Caco-2 (cell line): ENCODE measurements around the gene TMEM174. TPM values are rescaled to one million over a fixed set of nuclear protein-coding genes. Genes with fewer than 3 reads are reported as not detected.

Experiments
- BruUV-seq: library from RNA; stranded (reverse); fragments of 400-500 nt; replicated peaks from 2 replicates; lab custom pipeline; 2021; lab: Mats Ljungman, UMichigan
- CTCF ChIA-PET: fragments of 300-600 bp; sonication (Branson Sonifier 250); formaldehyde crosslinking; loops from one replicate; lab custom pipeline; 2022; ENCODE audit warnings: antibody characterized with exemption; lab: Charles Lee
- POLR2A ChIA-PET: fragments of 300-600 bp; sonication (Branson Sonifier 250); formaldehyde crosslinking; loops from one replicate; lab custom pipeline; 2022; ENCODE audit warnings: antibody characterized with exemption; lab: Charles Lee
- DNase-seq, 2 experiments: peaks; one replicate each; pipeline versions ENCODE4 v3.0.0 to v3.0.0-alpha.2; 2020 to 2022
- H3K27me3 ChIP-seq: replicated peaks from 2 replicates; pipeline ENCODE4 v1.6.0; 2011; ENCODE audit warnings: low read length; ENCODE audit not compliant: control insufficient read depth, insufficient read depth
- H3K36me3 ChIP-seq: 2 replicates; pipeline ENCODE4 v1.5.1; 2011; ENCODE audit warnings: low read length; ENCODE audit not compliant: control insufficient read depth, insufficient read depth
- H3K4me1 ChIP-seq: fragments of 250-450 bp; sonication (Bioruptor Pico); 2 replicates; pipeline ENCODE4 v1.5.1; 2020; ENCODE audit warnings: mild to moderate bottlenecking
- H3K4me3 ChIP-seq: 2 replicates; pipeline ENCODE4 v1.5.1; 2011; ENCODE audit warnings: low read depth, mild to moderate bottlenecking, control low read depth, low read length
- H3K9me3 ChIP-seq: fragments of 250-450 bp; sonication (Bioruptor Pico); 2 replicates; pipeline ENCODE4 v1.5.1; 2020; ENCODE audit warnings: mild to moderate bottlenecking, moderate library complexity
- H3K27ac Mint-ChIP-seq: one replicate; pipeline ENCODE4 v1.8.0; 2022; ENCODE audit warnings: mixed read lengths; ENCODE audit not compliant: unreplicated experiment
- H3K27me3 Mint-ChIP-seq: one replicate; pipeline ENCODE4 v1.8.0; 2022; ENCODE audit warnings: mixed read lengths; ENCODE audit not compliant: insufficient read depth, unreplicated experiment
- H3K36me3 Mint-ChIP-seq: one replicate; pipeline ENCODE4 v1.8.0; 2022; ENCODE audit warnings: mild to moderate bottlenecking, mixed read lengths; ENCODE audit not compliant: insufficient read depth, unreplicated experiment
- H3K4me1 Mint-ChIP-seq: one replicate; pipeline ENCODE4 v1.8.0; 2022; ENCODE audit warnings: low read depth, mixed read lengths; ENCODE audit not compliant: unreplicated experiment
- H3K4me3 Mint-ChIP-seq: one replicate; pipeline ENCODE4 v1.8.0; 2022; ENCODE audit warnings: mild to moderate bottlenecking, moderate library complexity, mixed read lengths; ENCODE audit not compliant: unreplicated experiment
- H3K9me3 Mint-ChIP-seq: one replicate; pipeline ENCODE4 v1.8.0; 2022; ENCODE audit warnings: mixed read lengths; ENCODE audit not compliant: unreplicated experiment
- CTCF ChIP-seq, 2 experiments: fragments of 200-600 bp in 1 of 2; IDR thresholded peaks; 1 replicate in 1 of 2; 2 replicates in 1 of 2; pipeline versions ENCODE4 v1.5.1 to v1.8.0; 2011 to 2022; ENCODE audit warnings: antibody characterized with exemption in 1 of 2, control low read depth in 1 of 2, inconsistent platforms in 1 of 2, low read depth in 1 of 2, low read length in 1 of 2, mild to moderate bottlenecking in 1 of 2, moderate library complexity in 1 of 2; ENCODE audit not compliant: insufficient read depth in 1 of 2, severe bottlenecking in 1 of 2, unreplicated experiment in 1 of 2
- intact Hi-C: fragments of 100-400 bp; cut with micrococcal nuclease; formaldehyde crosslinking; loops from one replicate; pipeline ENCODE4 v1.10.0; 2022; ENCODE audit not compliant: unreplicated experiment
- total RNA-seq: library from RNA; stranded (reverse); gene quantifications from 2 replicates; pipeline ENCODE4 v1.2.3, GENCODE V29; 2022

TMEM174 gene
- total RNA-seq, 1 experiment from 2014 or later: not detected

GRCh38 chr5:73183481-73183891, 10.5 kb downstream of the TMEM174 start:
- Histone ChIP-seq H3K9me3 (no peaks in the 10 kb centered on the region), H3K27me3 (no peaks in the 10 kb centered on the region), H3K36me3 (no peaks in the 10 kb centered on the region), H3K4me3 (no peak overlapping the region), H3K4me1 (peaks cover 15% of the 10 kb centered on the region)
- BruUV-seq: no TSS peak
- intact Hi-C loops: no loop called here
- Mint-ChIP-seq H3K9me3 (peaks cover 9% of the 10 kb centered on the region), H3K4me3 (peak overlapping the region; percentile 49), H3K36me3 (peaks cover 4% of the 10 kb centered on the region), H3K4me1 (no peaks in the 10 kb centered on the region), H3K27me3 (no peaks in the 10 kb centered on the region), H3K27ac (no peak overlapping the region)
- ChIA-PET CTCF (no interaction called here), POLR2A (no interaction called here)
- peak; percentile 12 to 47 for DNase-seq
- TF ChIP-seq CTCF (IDR thresholded peaks at IDR 0.05; ENCODE audit: insufficient read depth in 1 of 2, low read depth in 1 of 2, low read length in 1 of 2, severe bottlenecking in 1 of 2, unreplicated experiment in 1 of 2): no peak

DNA sequence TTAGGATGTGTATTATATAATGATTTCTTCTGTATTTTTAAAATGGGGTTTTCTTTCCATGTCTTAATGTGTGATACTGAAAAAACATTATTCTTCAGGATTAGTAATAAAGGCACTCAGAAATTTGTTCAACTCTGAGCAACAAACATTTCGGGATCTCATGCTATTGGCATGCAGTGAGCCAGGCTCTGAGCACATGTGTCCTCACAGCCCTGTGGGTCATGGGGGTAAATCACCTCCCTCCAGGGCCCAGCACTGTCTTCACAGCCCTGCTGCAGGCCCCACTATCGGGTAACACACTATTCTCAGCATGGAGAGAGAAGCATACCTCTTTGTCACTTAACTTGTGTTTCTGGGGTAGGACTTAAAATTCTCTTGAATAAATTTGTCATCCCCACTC, 14.0 kb downstream of the TMEM174 start:
- BruUV-seq: no TSS peak

GRCh38 chr5:73188764-73189531, 16.0 kb downstream of the TMEM174 start:
- no TSS peak for BruUV-seq
- H3K27me3 ChIP-seq: no peaks in the 10 kb centered on the region
- no peak for TF ChIP-seq CTCF (IDR thresholded peaks at IDR 0.05; ENCODE audit: insufficient read depth in 1 of 2, low read depth in 1 of 2, low read length in 1 of 2, severe bottlenecking in 1 of 2, unreplicated experiment in 1 of 2)
- H3K27me3 Mint-ChIP-seq: no peaks in the 10 kb centered on the region
- H3K9me3 ChIP-seq: no peaks in the 10 kb centered on the region
- H3K4me3 Mint-ChIP-seq: no peak overlapping the region
- intact Hi-C loops: no loop called here
- no peak overlapping the region for H3K4me3 ChIP-seq
- H3K9me3 Mint-ChIP-seq: peaks cover 9% of the 10 kb centered on the region
- peak in 1 of 2 experiments; percentile 7 for DNase-seq
- peaks cover 16% of the 10 kb centered on the region for H3K4me1 Mint-ChIP-seq
- H3K36me3 Mint-ChIP-seq: peaks cover 4% of the 10 kb centered on the region
- CTCF ChIA-PET: interaction anchor here (1.0 to 2.0 kb wide), 2 partner anchors 13 to 18 kb away, joined by 4 to 13 read pairs; no protein-coding TSS in a partner anchor
- H3K4me1 ChIP-seq: peaks cover 10% of the 10 kb centered on the region
- no peak overlapping the region for H3K27ac Mint-ChIP-seq
- no peaks in the 10 kb centered on the region for H3K36me3 ChIP-seq
- POLR2A ChIA-PET: interaction anchor here (0.7 kb wide), 1 partner anchor 13 kb away, joined by 3 read pairs; no protein-coding TSS in a partner anchor

More for the DNA sequence above, 14.0 kb downstream of the TMEM174 start:
- H3K27ac Mint-ChIP-seq: no peak overlapping the region
- DNase-seq: no peak
- intact Hi-C loops: no loop called here
- Histone ChIP-seq H3K4me1 (peaks cover 25% of the 10 kb centered on the region), H3K36me3 (no peaks in the 10 kb centered on the region), H3K27me3 (no peaks in the 10 kb centered on the region), H3K9me3 (no peaks in the 10 kb centered on the region), H3K4me3 (no peak overlapping the region)
- no peaks in the 10 kb centered on the region for H3K27me3 Mint-ChIP-seq
- POLR2A ChIA-PET: no interaction called here
- H3K4me1 Mint-ChIP-seq: peaks cover 16% of the 10 kb centered on the region
- H3K4me3 Mint-ChIP-seq: no peak overlapping the region
- peaks cover 4% of the 10 kb centered on the region for H3K36me3 Mint-ChIP-seq
- CTCF ChIA-PET: no interaction called here
- H3K9me3 Mint-ChIP-seq: peaks cover 9% of the 10 kb centered on the region
- no peak for TF ChIP-seq CTCF (IDR thresholded peaks at IDR 0.05; ENCODE audit: insufficient read depth in 1 of 2, low read depth in 1 of 2, low read length in 1 of 2, severe bottlenecking in 1 of 2, unreplicated experiment in 1 of 2)
